Right lobe of liver (tissue), 6 donors: ENCODE data around the gene CLEC16A. TPM values are rescaled to one million over a fixed set of nuclear protein-coding genes. Genes with fewer than 3 reads are reported as not detected.

Experiments
- ATAC-seq, 4 donors: fragments of 200-7000 bp; cut with Tn5 transposase; one replicate each; pipeline ENCODE4 v1.9.1; 2020; ENCODE audit warnings: mild to moderate bottlenecking in 4 of 4, moderate library complexity in 4 of 4
- DNase-seq, 3 donors: peaks; one replicate each; pipeline ENCODE4 v3.0.0-alpha.2; 2020
- H3K27ac ChIP-seq, 3 donors: fragments of 200-600 bp; one replicate each; pipeline ENCODE4 v1.8.0; 2022
- H3K27me3 ChIP-seq, 2 donors: fragments of 200-600 bp; one replicate each; pipeline ENCODE4 v1.8.0; 2022
- H3K36me3 ChIP-seq, 4 donors: fragments of 200-600 bp; sonication (generic) in 1 of 4; one replicate each; pipeline versions ENCODE4 v1.5.1 to v1.8.0; 2017 to 2022; ENCODE audit warnings: control low read depth in 1 of 4
- H3K4me1 ChIP-seq, 4 donors: fragments of 200-600 bp; sonication (generic) in 1 of 4; one replicate each; pipeline versions ENCODE4 v1.5.1 to v1.8.0; 2017 to 2022; ENCODE audit warnings: control low read depth in 1 of 4
- H3K4me3 ChIP-seq, 3 donors: fragments of 200-600 bp; one replicate each; pipeline ENCODE4 v1.8.0; 2022
- H3K9me3 ChIP-seq, 4 donors: fragments of 200-600 bp; sonication (generic) in 1 of 4; one replicate each; pipeline versions ENCODE4 v1.5.1 to v1.8.0; 2017 to 2022; ENCODE audit warnings: control low read depth in 1 of 4
- CTCF ChIP-seq, 4 donors: fragments of 200-600 bp in 3 of 4; fragments of 450-650 bp in 1 of 4; IDR thresholded peaks; one replicate each; pipeline versions ENCODE4 v1.5.1 to v1.8.0; 2016 to 2022; ENCODE audit warnings: antibody characterized with exemption in 4 of 4, mild to moderate bottlenecking in 2 of 4
- POLR2A ChIP-seq: fragments of 450-650 bp; IDR thresholded peaks from one replicate; pipeline ENCODE4 v1.6.1; 2017; ENCODE audit warnings: antibody characterized with exemption, mild to moderate bottlenecking
- WGBS: methylation state at CpG from one replicate; pipeline ENCODE4 v1.1.6; 2018; ENCODE audit warnings: low coverage, low lambda C conversion rate; ENCODE audit not compliant: insufficient coverage; ENCODE audit errors: missing lambda C conversion rate; 5-methylcytosine and 5-hydroxymethylcytosine counted together
- intact Hi-C, 2 donors: fragments of 100-400 bp; cut with DNase I; formaldehyde crosslinking; loops; one replicate each; pipeline versions ENCODE4 v1.11.2 to v1.14.1; 2022
- total RNA-seq, 6 experiments: library from RNA; depleted of rRNA in 2 of 6; stranded (reverse); fragments of >200 nt in 2 of 6; fragmentation: NEBNext Ultra II Directional in 3 of 6; extraction: Animal tissue kit (Norgen Biotek cat#: 25700) in 3 of 6; gene quantifications; one replicate each; pipeline versions ENCODE4 v1.1.0 to v1.2.4, GENCODE V29; 2016 to 2023
- donor health status: DM: no; HTN: yes; CAD: no.
- donor health status: DM: no; HTN: no; CAD: no.
- donor health status: DM: no; HTN: no; CAD: no.
- donor health status: DM: no; HTN: yes; CAD: no.
- donor health status: DM: no; HTN: yes; CAD: no.

The CLEC16A gene
- total RNA-seq, 6 experiments from 2014 or later = 15.2 to 25.9 (median 19.8) TPM

DNA sequence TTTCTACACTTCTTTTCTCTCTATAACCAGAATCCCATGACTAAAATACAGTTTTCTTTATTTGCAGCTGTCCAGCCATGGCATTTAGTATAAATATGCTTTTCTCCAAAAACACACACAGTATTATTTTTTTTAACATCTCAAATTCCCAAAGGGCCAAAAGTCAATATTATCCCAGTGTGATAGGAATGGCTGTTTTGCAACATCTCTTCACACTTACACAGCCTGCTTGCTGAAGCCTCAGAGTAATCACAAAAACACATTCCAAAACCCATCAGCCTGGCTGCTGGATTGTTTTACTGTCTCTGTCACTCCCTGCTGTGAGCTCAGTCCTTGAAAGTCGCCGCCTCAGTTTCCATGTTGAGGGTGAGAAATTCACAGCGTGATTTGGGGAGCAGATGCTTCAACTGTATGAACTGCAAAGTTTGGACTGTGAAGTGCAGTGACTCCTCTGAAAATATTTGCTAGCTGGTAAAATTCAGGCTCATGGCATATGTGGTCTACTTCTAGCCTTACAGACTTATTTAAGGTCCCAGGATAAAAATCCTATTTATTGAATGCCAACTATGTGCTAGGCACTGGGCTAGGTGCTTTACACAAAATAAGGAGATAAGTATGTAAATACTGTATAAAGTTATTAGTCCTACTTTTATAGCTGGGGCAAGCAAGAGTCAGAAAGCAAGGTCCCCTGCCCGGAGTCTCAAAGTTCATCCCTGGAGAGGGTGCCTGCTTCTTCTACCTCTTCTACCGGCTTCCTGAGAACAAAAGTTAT is 195.1 kb downstream of the CLEC16A start:
- 49% methylated on average over 5 of the region's 5 CpGs for WGBS
- TF ChIP-seq POLR2A (no peak), CTCF (IDR thresholded peaks at IDR 0.05) (no peak)
- no peaks in the 10 kb centered on the region for H3K9me3 ChIP-seq
- H3K4me1 ChIP-seq = peaks cover 0 to 20% (median 10%) of the 10 kb centered on the region in 4 donors
- H3K27me3 ChIP-seq = no peaks in the 10 kb centered on the region
- peak; percentile 59 to 79 (median 72) for ATAC-seq
- intact Hi-C loops = no loop called here
- no peak overlapping the region for H3K4me3 ChIP-seq
- H3K36me3 ChIP-seq = peaks cover 0 to 2% (median 0%) of the 10 kb centered on the region in 4 donors
- peak overlapping the region in 2 of 3 donors; percentile 3 to 9 for H3K27ac ChIP-seq
- DNase-seq = no peak

DNA sequence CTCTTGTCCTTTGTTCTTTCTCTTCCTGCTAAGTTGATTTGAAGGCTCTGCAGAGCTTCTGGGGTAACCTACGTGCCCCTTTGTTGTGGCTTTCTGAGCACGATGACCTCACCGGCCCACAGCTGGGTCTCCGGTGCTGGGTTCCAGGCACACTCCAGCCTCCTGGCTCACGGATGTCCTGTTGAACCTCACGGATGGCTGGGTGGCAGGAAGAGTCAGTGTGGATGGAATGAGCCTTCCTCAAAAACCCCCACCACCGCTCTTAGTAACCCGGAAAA is 195.7 kb downstream of the CLEC16A start:
- 43% methylated on average over 5 of the region's 8 CpGs for WGBS
- ATAC-seq (peak in 3 of 4 donors; percentile 13 to 53 (median 29)), DNase-seq (no peak)
- intact Hi-C loops = no loop called here
- no peak for TF ChIP-seq POLR2A
- no peak for TF ChIP-seq CTCF (IDR thresholded peaks at IDR 0.05)
- H3K4me3 ChIP-seq = no peak overlapping the region
- H3K9me3 ChIP-seq = no peaks in the 10 kb centered on the region
- peak overlapping the region in 1 of 3 donors; percentile 3 for H3K27ac ChIP-seq
- no peaks in the 10 kb centered on the region for H3K27me3 ChIP-seq
- H3K4me1 ChIP-seq = peaks cover 0 to 20% (median 10%) of the 10 kb centered on the region in 4 donors
- H3K36me3 ChIP-seq = peaks cover 0 to 2% (median 0%) of the 10 kb centered on the region in 4 donors

- no peaks in the 10 kb centered on the region for H3K9me3 ChIP-seq
- intact Hi-C loops = no loop called here
- peaks cover 0 to 2% (median 0%) of the 10 kb centered on the region in 4 donors for H3K36me3 ChIP-seq
- ATAC-seq (no peak), DNase-seq (no peak)
- TF ChIP-seq CTCF (IDR thresholded peaks at IDR 0.05) (no peak), POLR2A (no peak)
- H3K27ac ChIP-seq = no peak overlapping the region
- H3K27me3 ChIP-seq = no peaks in the 10 kb centered on the region
- 92% methylated on average over 2 of the region's 4 CpGs for WGBS
- H3K4me3 ChIP-seq = no peak overlapping the region
- peaks cover 0 to 20% (median 10%) of the 10 kb centered on the region in 4 donors for H3K4me1 ChIP-seq
These were observed 196.1 kb downstream of the CLEC16A start for GRCh38 chr16:11140466-11140865.

GRCh38 chr16:11140867-11141266 is 196.5 kb downstream of the CLEC16A start:
- no CpG with 5 or more reads among the region's 5 CpGs for WGBS
- TF ChIP-seq CTCF (IDR thresholded peaks at IDR 0.05) (no peak), POLR2A (no peak)
- DNase-seq = no peak

More at GRCh38 chr16:11140867-11141266, 196.5 kb downstream of the CLEC16A start:
- peaks cover 0 to 20% (median 10%) of the 10 kb centered on the region in 4 donors for H3K4me1 ChIP-seq
- no peak for ATAC-seq
- H3K27me3 ChIP-seq = no peaks in the 10 kb centered on the region
- H3K36me3 ChIP-seq = peaks cover 0 to 2% (median 0%) of the 10 kb centered on the region in 4 donors
- H3K27ac ChIP-seq = no peak overlapping the region
- intact Hi-C loops = no loop called here
- no peaks in the 10 kb centered on the region for H3K9me3 ChIP-seq
- H3K4me3 ChIP-seq = no peak overlapping the region
